HepG2 (cell line): ENCODE measurements around the gene GPR137. TPM values are rescaled to one million over a fixed set of nuclear protein-coding genes. Genes with fewer than 3 reads are reported as not detected.

Experiments
- ATAC-seq: fragments of 200-7000 bp; cut with Tn5 transposase; 3 replicates; pipeline ENCODE4 v1.9.1; 2020; ENCODE audit warnings: mild to moderate bottlenecking, moderate library complexity
- BruUV-seq: library from RNA; stranded (reverse); fragments of 400-500 nt; replicated peaks from 2 replicates; lab custom pipeline; 2021; lab: Mats Ljungman, UMichigan
- CTCF ChIA-PET: fragments of 300-600 bp; formaldehyde crosslinking; extraction: SDS; loops from one replicate; lab custom pipeline; 2021; ENCODE audit warnings: low total read pairs, inconsistent platforms, low intra/inter-chr PET ratio; lab: Yijun Ruan, JAX
- POLR2A ChIA-PET: fragments of 350-600 bp; sonication (Branson Sonifier 250); formaldehyde crosslinking; loops from one replicate; lab custom pipeline; 2020; ENCODE audit warnings: antibody characterized with exemption, inconsistent platforms; lab: Yijun Ruan, JAX
- DNase-seq: peaks from one replicate; pipeline ENCODE4 v3.0.0-alpha.2; 2015; ENCODE audit warnings: low spot score
- FAIRE-seq: peaks from 3 replicates; lab custom pipeline; 2011; peaks lifted over from hg19 to GRCh38; lab: Jason Lieb, UNC
- H2AFZ ChIP-seq: one replicate; pipeline ENCODE4 v1.6.1; 2011; ENCODE audit warnings: low read length, inconsistent platforms
- H3K27ac ChIP-seq: fragments of 300-600 bp; 3 replicates; pipeline ENCODE4 v1.8.0; 2011; ENCODE audit warnings: mixed run types, mild to moderate bottlenecking, mixed read lengths, low read length, inconsistent platforms; ENCODE audit not compliant: insufficient read depth; ENCODE audit errors: extremely low read length
- H3K27me3 ChIP-seq, 2 experiments: fragments of 200-600 bp in 1 of 2; 2 replicates in 1 of 2; 3 replicates in 1 of 2; pipeline versions ENCODE4 v1.6.0 to v1.8.0; 2011; ENCODE audit warnings: low read length in 2 of 2, mild to moderate bottlenecking in 2 of 2, moderate library complexity in 2 of 2, inconsistent platforms in 1 of 2; ENCODE audit not compliant: insufficient read depth in 2 of 2, control insufficient read depth in 1 of 2
- H3K36me3 ChIP-seq, 2 experiments: fragments of 200-600 bp in 1 of 2; replicated peaks in 1 of 2; 2 replicates in 1 of 2; 3 replicates in 1 of 2; pipeline versions ENCODE4 v1.5.1 to v1.8.0; 2011; ENCODE audit warnings: low read length in 2 of 2, inconsistent platforms in 1 of 2; ENCODE audit not compliant: insufficient read depth in 2 of 2, control insufficient read depth in 1 of 2
- H3K4me1 ChIP-seq: 2 replicates; pipeline ENCODE4 v1.5.1; 2012; ENCODE audit warnings: low read length, inconsistent platforms; ENCODE audit not compliant: insufficient read depth
- H3K4me2 ChIP-seq: 2 replicates; pipeline ENCODE4 v1.6.0; 2011; ENCODE audit warnings: low read depth, low read length, inconsistent platforms
- H3K4me3 ChIP-seq, 3 experiments: fragments of 200-600 bp in 1 of 3; sonication (generic), shearing (Covaris generic) in 1 of 3; replicated peaks in 1 of 3; 2 replicates each; pipeline ENCODE4 v1.5.1; 2011 to 2016; ENCODE audit warnings: low read length in 3 of 3, inconsistent platforms in 2 of 3, low read depth in 2 of 3, mild to moderate bottlenecking in 2 of 3, control low read depth in 1 of 3, mixed read lengths in 1 of 3; ENCODE audit not compliant: insufficient read depth in 1 of 3
- H3K79me2 ChIP-seq: one replicate; pipeline ENCODE4 v1.6.1; 2011; ENCODE audit warnings: low read length, inconsistent platforms; ENCODE audit not compliant: insufficient read depth
- H3K9ac ChIP-seq: 2 replicates; pipeline ENCODE4 v1.6.0; 2011; ENCODE audit warnings: mild to moderate bottlenecking, low read depth, low read length, inconsistent platforms; ENCODE audit not compliant: insufficient read depth
- H3K9me3 ChIP-seq: 2 replicates; pipeline ENCODE4 v1.5.1; 2012; ENCODE audit warnings: mild to moderate bottlenecking, low read length
- H4K20me1 ChIP-seq: 2 replicates; pipeline ENCODE4 v1.6.0; 2011; ENCODE audit warnings: inconsistent platforms, mild to moderate bottlenecking, low read length, moderate library complexity; ENCODE audit not compliant: insufficient read depth
- HIVEP1 ChIP-seq: sonication (generic); formaldehyde crosslinking; IDR thresholded peaks from 2 replicates; pipeline ENCODE4 v1.4.0; 2020; ENCODE audit warnings: mild to moderate bottlenecking, missing genetic modification reagents
- ZNF773 ChIP-seq: sonication (generic); formaldehyde crosslinking; IDR thresholded peaks from 2 replicates; pipeline ENCODE4 v1.4.0; 2020; ENCODE audit warnings: missing genetic modification reagents, borderline replicate concordance
- WGBS: methylation state at CpG from one replicate; pipeline ENCODE4 v1.1.6; 2017; ENCODE audit warnings: low lambda C conversion rate; 5-methylcytosine and 5-hydroxymethylcytosine counted together
- in situ Hi-C: cut with HindIII; loops from 2 replicates; pipeline ENCODE4 v1.10.0; 2017; ENCODE audit warnings: low pct_unique_long_range_greater_than_20kb; ENCODE audit not compliant: extremely low pct_ligation_motif_present
- intact Hi-C: fragments of 100-400 bp; cut with micrococcal nuclease; formaldehyde crosslinking; loops from one replicate; pipeline ENCODE4 v1.10.0; 2022; ENCODE audit not compliant: unreplicated experiment
- polyA plus RNA-seq, 8 experiments: library from polyadenylated mRNA; depleted of rRNA in 3 of 8; stranded (reverse) in 7 of 8; unstranded in 1 of 8; fragments of >200 nt; fragmentation: Illumina TruSeq in 4 of 8; extraction: Trizol in 4 of 8; gene quantifications; 2 replicates each; pipeline versions ENCODE4 v1.2.1 to v1.2.3, GENCODE V29; 2011 to 2016; ENCODE audit warnings: low read depth in 4 of 8, missing spikeins in 1 of 8, mixed read lengths in 1 of 8; ENCODE audit not compliant: insufficient read depth in 1 of 8
- total RNA-seq, 5 experiments: library from RNA; depleted of rRNA; stranded (reverse); fragments of >200 nt; fragmentation: Illumina TruSeq; extraction: Trizol; gene quantifications; 2 replicates each; pipeline ENCODE4 v1.2.3, GENCODE V29; 2016; ENCODE audit warnings: low read depth in 1 of 5
- TF ChIP-seq, protein P1 (sequence below): sonication (generic); formaldehyde crosslinking; IDR thresholded peaks from 2 replicates; pipeline ENCODE4 v1.5.0; 2020; ENCODE audit warnings: mild to moderate bottlenecking, missing genetic modification reagents

GPR137 gene
- total and polyA plus RNA-seq, 2 of the 13 experiments (the other 11 are each of a cell fraction or from before 2014, with no cell fraction given), result 8.5 to 13.2 TPM

- ATAC-seq, result no peak
- 98% methylated on average over 34 of the region's 42 CpGs for WGBS
- POLR2A ChIA-PET, result no interaction called here
- no peaks in the 10 kb centered on the region for H4K20me1 ChIP-seq
- no peak overlapping the region for H3K4me3 ChIP-seq
- intact Hi-C loops, result no loop called here
- H3K9me3 ChIP-seq, result no peaks in the 10 kb centered on the region
- TF ChIP-seq, protein P1, sequence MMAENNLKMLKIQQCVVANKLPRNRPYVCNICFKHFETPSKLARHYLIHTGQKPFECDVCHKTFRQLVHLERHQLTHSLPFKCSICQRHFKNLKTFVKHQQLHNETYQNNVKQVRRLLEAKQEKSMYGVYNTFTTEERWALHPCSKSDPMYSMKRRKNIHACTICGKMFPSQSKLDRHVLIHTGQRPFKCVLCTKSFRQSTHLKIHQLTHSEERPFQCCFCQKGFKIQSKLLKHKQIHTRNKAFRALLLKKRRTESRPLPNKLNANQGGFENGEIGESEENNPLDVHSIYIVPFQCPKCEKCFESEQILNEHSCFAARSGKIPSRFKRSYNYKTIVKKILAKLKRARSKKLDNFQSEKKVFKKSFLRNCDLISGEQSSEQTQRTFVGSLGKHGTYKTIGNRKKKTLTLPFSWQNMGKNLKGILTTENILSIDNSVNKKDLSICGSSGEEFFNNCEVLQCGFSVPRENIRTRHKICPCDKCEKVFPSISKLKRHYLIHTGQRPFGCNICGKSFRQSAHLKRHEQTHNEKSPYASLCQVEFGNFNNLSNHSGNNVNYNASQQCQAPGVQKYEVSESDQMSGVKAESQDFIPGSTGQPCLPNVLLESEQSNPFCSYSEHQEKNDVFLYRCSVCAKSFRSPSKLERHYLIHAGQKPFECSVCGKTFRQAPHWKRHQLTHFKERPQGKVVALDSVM (CRISPR knock-in tag), result no peak
- no peak for TF ChIP-seq ZNF773 (CRISPR knock-in tag)
- H3K27me3 ChIP-seq, result no peaks in the 10 kb centered on the region
- FAIRE-seq, result no peak
- no peak overlapping the region for H3K27ac ChIP-seq
- in situ Hi-C loops, result no loop called here
- H3K4me2 ChIP-seq, result no peak overlapping the region
- DNase-seq, result no peak
- no peak overlapping the region for H3K9ac ChIP-seq
- H3K36me3 ChIP-seq, result peaks cover 9 to 35% of the 10 kb centered on the region in 2 experiments; a peak in 4 of 5 replicates
- CTCF ChIA-PET, result no interaction called here
- H2AFZ ChIP-seq, result no peak overlapping the region
- no peaks in the 10 kb centered on the region for H3K4me1 ChIP-seq
- BruUV-seq, result no TSS peak
- no peaks in the 10 kb centered on the region for H3K79me2 ChIP-seq
Measured at GRCh38 chr11:64262271-64263002, 23.2 kb upstream of the GPR137 start.

GRCh38 chr11:64263021-64263946, 22.4 kb upstream of the GPR137 start:
- DNase-seq (no peak), ATAC-seq (no peak), FAIRE-seq (no peak)
- Histone ChIP-seq H3K4me3 (no peak overlapping the region), H3K4me2 (no peak overlapping the region), H4K20me1 (no peaks in the 10 kb centered on the region), H3K36me3 (peaks cover 8 to 35% of the 10 kb centered on the region in 2 experiments; a peak in 4 of 5 replicates), H3K27ac (no peak overlapping the region), H3K9me3 (no peaks in the 10 kb centered on the region), H3K4me1 (peaks cover 8% of the 10 kb centered on the region), H3K79me2 (no peaks in the 10 kb centered on the region), H3K27me3 (no peaks in the 10 kb centered on the region), H2AFZ (no peak overlapping the region), H3K9ac (no peak overlapping the region)
- TF ChIP-seq HIVEP1 (CRISPR knock-in tag), result no peak
- WGBS, result 86% methylated on average over 2 of the region's 29 CpGs
- CTCF ChIA-PET, result no interaction called here
- POLR2A ChIA-PET, result no interaction called here
- in situ Hi-C loops (no loop called here), intact Hi-C loops (no loop called here)
- no TSS peak for BruUV-seq
